A549 (cell line): ENCODE data around the gene ICAM3. TPM values are rescaled to one million over a fixed set of nuclear protein-coding genes. Genes with fewer than 3 reads are reported as not detected.

Experiments
- ATAC-seq, 2 experiments: fragments of 200-7000 bp in 1 of 2; fragments of >200 bp in 1 of 2; cut with Nextera tagmentation in 1 of 2; cut with Tn5 transposase in 1 of 2; 3 replicates each; pipeline versions ENCODE4 v1.8.0 to v1.9.1; 2018 to 2020; ENCODE audit warnings: mild to moderate bottlenecking in 1 of 2, moderate library complexity in 1 of 2
- CTCF ChIA-PET: fragments of 300-600 bp; sonication (Branson Sonifier 250); formaldehyde crosslinking; extraction: SDS; loops from one replicate; lab custom pipeline; 2021; ENCODE audit warnings: antibody characterized with exemption, inconsistent platforms; lab: Yijun Ruan, JAX
- POLR2A ChIA-PET: fragments of 350-600 bp; formaldehyde crosslinking; extraction: SDS; loops from one replicate; lab custom pipeline; 2021; ENCODE audit warnings: antibody characterized with exemption, inconsistent platforms; lab: Yijun Ruan, JAX
- DNase-seq, 2 experiments: peaks; one replicate each; pipeline versions ENCODE4 v3.0.0 to v3.0.0-alpha.2; 2011 to 2016; ENCODE audit warnings: low read depth in 1 of 2, low spot score in 1 of 2
- FAIRE-seq: peaks from 2 replicates; lab custom pipeline; 2011; peaks lifted over from hg19 to GRCh38; lab: Jason Lieb, UNC
- H3K27ac ChIP-seq, 2 experiments: fragments of >200 bp; sonication (Bioruptor Twin); formaldehyde crosslinking; 3 replicates each; pipeline ENCODE4 v1.5.1; 2016 to 2017
- H3K4me1 ChIP-seq: fragments of >200 bp; sonication (Bioruptor Twin); formaldehyde crosslinking; 3 replicates; pipeline ENCODE4 v1.6.1; 2016
- H3K4me2 ChIP-seq: fragments of >200 bp; sonication (Bioruptor Twin); formaldehyde crosslinking; 3 replicates; pipeline ENCODE4 v1.6.1; 2016
- H3K4me3 ChIP-seq: fragments of >200 bp; sonication (Bioruptor Twin); formaldehyde crosslinking; 3 replicates; pipeline ENCODE4 v1.5.1; 2016
- H3K9me3 ChIP-seq: fragments of >200 bp; sonication (Bioruptor Twin); formaldehyde crosslinking; 3 replicates; pipeline ENCODE4 v1.6.1; 2016
- BHLHE40 ChIP-seq: IDR thresholded peaks from 2 replicates; pipeline ENCODE4 v1.6.1; 2012; ENCODE audit warnings: low read depth, low read length, inconsistent platforms
- CBX2 ChIP-seq: fragments of 200-600 bp; sonication (generic); IDR thresholded peaks from 2 replicates; pipeline ENCODE4 v1.6.1; 2016; ENCODE audit warnings: low read depth, mild to moderate bottlenecking, borderline replicate concordance
- CHD2 ChIP-seq: fragments of 150-350 bp; IDR thresholded peaks from 2 replicates; pipeline ENCODE4 v1.6.1; 2014; ENCODE audit warnings: low read length; ENCODE audit not compliant: partially characterized antibody
- EHF ChIP-seq: fragments of 250-450 bp; sonication (Bioruptor Pico); IDR thresholded peaks from 2 replicates; pipeline ENCODE4 v1.5.0; 2020; ENCODE audit warnings: mild to moderate bottlenecking
- FOSB ChIP-seq: fragments of 250-450 bp; sonication (Bioruptor Pico); IDR thresholded peaks from 2 replicates; pipeline ENCODE4 v1.5.0; 2020; ENCODE audit warnings: mild to moderate bottlenecking, moderate library complexity
- FOSL2 ChIP-seq, 2 experiments: fragments of 450-650 bp in 1 of 2; fragments of >200 bp in 1 of 2; sonication (Bioruptor Twin) in 1 of 2; formaldehyde crosslinking; IDR thresholded peaks; 2 replicates each; pipeline versions ENCODE4 v1.5.0 to v1.6.1; 2016 to 2020; ENCODE audit warnings: mild to moderate bottlenecking in 1 of 2, moderate library complexity in 1 of 2
- HDAC2 ChIP-seq: fragments of 200-600 bp; sonication (generic); IDR thresholded peaks from 2 replicates; pipeline ENCODE4 v1.6.1; 2016
- HEYL ChIP-seq: fragments of 250-450 bp; sonication (Bioruptor Pico); IDR thresholded peaks from 2 replicates; pipeline ENCODE4 v1.8.0; 2021; ENCODE audit warnings: mild to moderate bottlenecking, moderate library complexity
- HOXB5 ChIP-seq: fragments of 250-450 bp; sonication (Bioruptor Pico); IDR thresholded peaks from 2 replicates; pipeline ENCODE4 v1.5.0; 2020; ENCODE audit warnings: mild to moderate bottlenecking, moderate library complexity
- JUN ChIP-seq, 2 experiments: fragments of >200 bp; sonication (Bioruptor Twin); formaldehyde crosslinking; IDR thresholded peaks; 2 replicates in 1 of 2; 3 replicates in 1 of 2; pipeline ENCODE4 v1.6.1; 2016 to 2017
- JUNB ChIP-seq: fragments of >200 bp; sonication (Bioruptor Twin); formaldehyde crosslinking; IDR thresholded peaks from 2 replicates; pipeline ENCODE4 v1.6.1; 2016
- RAD21 ChIP-seq, 2 experiments: fragments of >200 bp in 1 of 2; sonication (Bioruptor Twin) in 1 of 2; formaldehyde crosslinking in 1 of 2; IDR thresholded peaks in 1 of 2; conservative IDR thresholded peaks in 1 of 2; 2 replicates in 1 of 2; 3 replicates in 1 of 2; pipeline ENCODE4 v1.6.1; 2012 to 2018; ENCODE audit warnings: inconsistent platforms in 1 of 2
- RFX5 ChIP-seq: fragments of 450-650 bp; IDR thresholded peaks from 2 replicates; pipeline ENCODE4 v1.7.1; 2014; ENCODE audit warnings: antibody characterized with exemption, mild to moderate bottlenecking, moderate library complexity
- SMC3 ChIP-seq: fragments of >200 bp; sonication (Bioruptor Twin); formaldehyde crosslinking; IDR thresholded peaks from 3 replicates; pipeline ENCODE4 v1.6.1; 2018; ENCODE audit warnings: inconsistent platforms
- TFCP2L1 ChIP-seq: fragments of 250-450 bp; sonication (Bioruptor Pico); IDR thresholded peaks from 2 replicates; pipeline ENCODE4 v1.5.0; 2021; ENCODE audit warnings: mild to moderate bottlenecking
- WGBS: methylation state at CpG from one replicate; pipeline ENCODE4 v1.1.6; 2017; ENCODE audit errors: missing lambda C conversion rate; 5-methylcytosine and 5-hydroxymethylcytosine counted together
- polyA plus RNA-seq, 4 experiments: library from polyadenylated mRNA; depleted of rRNA in 3 of 4; stranded (reverse); fragments of >200 nt; fragmentation: RNase III in 1 of 4; extraction: RNeasy Plus Mini Kit Qiagen cat#74134 plus additional on column Dnase treatment in 1 of 4; gene quantifications; 2 replicates in 3 of 4; 3 replicates in 1 of 4; pipeline ENCODE4 v1.2.3, GENCODE V29; 2011 to 2017
- TF ChIP-seq, protein P1 (sequence below): fragments of 450-650 bp; IDR thresholded peaks from 2 replicates; pipeline ENCODE4 v1.6.1; 2014; ENCODE audit warnings: antibody characterized with exemption
- TF ChIP-seq, protein P2 (sequence below): fragments of 150-350 bp; IDR thresholded peaks from 2 replicates; pipeline ENCODE4 v1.6.1; 2014; ENCODE audit warnings: low read depth, mild to moderate bottlenecking, low read length
- TF ChIP-seq, protein P3 (sequence below): fragments of >200 bp; sonication (Bioruptor Twin); formaldehyde crosslinking; IDR thresholded peaks from 3 replicates; pipeline ENCODE4 v1.5.1; 2016
- TF ChIP-seq, protein P4 (sequence below): IDR thresholded peaks from 2 replicates; pipeline ENCODE4 v1.6.1; 2012
- TF ChIP-seq, protein P5 (sequence below): IDR thresholded peaks from 2 replicates; pipeline ENCODE4 v1.6.1; 2012; ENCODE audit warnings: low read depth, borderline replicate concordance
- TF ChIP-seq, protein P6 (sequence below): fragments of >200 bp; sonication (Bioruptor Twin); formaldehyde crosslinking; IDR thresholded peaks from 3 replicates; pipeline ENCODE4 v1.6.1; 2016
- TF ChIP-seq, protein P7 (sequence below): fragments of 200-600 bp; sonication (generic); IDR thresholded peaks from 2 replicates; pipeline ENCODE4 v1.6.1; 2016; ENCODE audit warnings: antibody characterized with exemption, mild to moderate bottlenecking, moderate library complexity

The ICAM3 gene
- polyA plus RNA-seq, 2 of the 4 experiments (the other 2 are of a cell fraction), result 4.7 to 7.3 TPM

DNA sequence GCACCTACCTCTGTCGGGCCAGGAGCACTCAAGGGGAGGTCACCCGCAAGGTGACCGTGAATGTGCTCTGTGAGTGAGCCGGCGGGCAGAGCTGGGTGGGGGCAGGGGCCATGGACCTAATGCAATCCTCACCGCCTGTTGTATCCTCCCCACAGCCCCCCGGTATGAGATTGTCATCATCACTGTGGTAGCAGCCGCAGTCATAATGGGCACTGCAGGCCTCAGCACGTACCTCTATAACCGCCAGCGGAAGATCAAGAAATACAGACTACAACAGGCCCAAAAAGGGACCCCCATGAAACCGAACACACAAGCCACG is 54.5 kb downstream of the ICAM3 start:
- H3K27ac ChIP-seq, result no peak overlapping the region
- 100% methylated on average over 6 of the region's 13 CpGs for WGBS
- ATAC-seq, result no peak
- no peaks in the 10 kb centered on the region for H3K9me3 ChIP-seq
- peaks cover 8% of the 10 kb centered on the region; the same call in 1 of the 3 replicates for H3K4me1 ChIP-seq
- no peak for TF ChIP-seq TFCP2L1 (CRISPR knock-in tag)
- TF ChIP-seq, protein P1, sequence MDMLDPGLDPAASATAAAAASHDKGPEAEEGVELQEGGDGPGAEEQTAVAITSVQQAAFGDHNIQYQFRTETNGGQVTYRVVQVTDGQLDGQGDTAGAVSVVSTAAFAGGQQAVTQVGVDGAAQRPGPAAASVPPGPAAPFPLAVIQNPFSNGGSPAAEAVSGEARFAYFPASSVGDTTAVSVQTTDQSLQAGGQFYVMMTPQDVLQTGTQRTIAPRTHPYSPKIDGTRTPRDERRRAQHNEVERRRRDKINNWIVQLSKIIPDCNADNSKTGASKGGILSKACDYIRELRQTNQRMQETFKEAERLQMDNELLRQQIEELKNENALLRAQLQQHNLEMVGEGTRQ, result no peak
- no peak for TF ChIP-seq HDAC2
- TF ChIP-seq JUN (IDR thresholded peaks at IDR 0.05), result no peak
- TF ChIP-seq, protein P2, sequence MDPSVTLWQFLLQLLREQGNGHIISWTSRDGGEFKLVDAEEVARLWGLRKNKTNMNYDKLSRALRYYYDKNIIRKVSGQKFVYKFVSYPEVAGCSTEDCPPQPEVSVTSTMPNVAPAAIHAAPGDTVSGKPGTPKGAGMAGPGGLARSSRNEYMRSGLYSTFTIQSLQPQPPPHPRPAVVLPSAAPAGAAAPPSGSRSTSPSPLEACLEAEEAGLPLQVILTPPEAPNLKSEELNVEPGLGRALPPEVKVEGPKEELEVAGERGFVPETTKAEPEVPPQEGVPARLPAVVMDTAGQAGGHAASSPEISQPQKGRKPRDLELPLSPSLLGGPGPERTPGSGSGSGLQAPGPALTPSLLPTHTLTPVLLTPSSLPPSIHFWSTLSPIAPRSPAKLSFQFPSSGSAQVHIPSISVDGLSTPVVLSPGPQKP, result no peak
- TF ChIP-seq HOXB5 (CRISPR knock-in tag), result no peak
- TF ChIP-seq, protein P3, sequence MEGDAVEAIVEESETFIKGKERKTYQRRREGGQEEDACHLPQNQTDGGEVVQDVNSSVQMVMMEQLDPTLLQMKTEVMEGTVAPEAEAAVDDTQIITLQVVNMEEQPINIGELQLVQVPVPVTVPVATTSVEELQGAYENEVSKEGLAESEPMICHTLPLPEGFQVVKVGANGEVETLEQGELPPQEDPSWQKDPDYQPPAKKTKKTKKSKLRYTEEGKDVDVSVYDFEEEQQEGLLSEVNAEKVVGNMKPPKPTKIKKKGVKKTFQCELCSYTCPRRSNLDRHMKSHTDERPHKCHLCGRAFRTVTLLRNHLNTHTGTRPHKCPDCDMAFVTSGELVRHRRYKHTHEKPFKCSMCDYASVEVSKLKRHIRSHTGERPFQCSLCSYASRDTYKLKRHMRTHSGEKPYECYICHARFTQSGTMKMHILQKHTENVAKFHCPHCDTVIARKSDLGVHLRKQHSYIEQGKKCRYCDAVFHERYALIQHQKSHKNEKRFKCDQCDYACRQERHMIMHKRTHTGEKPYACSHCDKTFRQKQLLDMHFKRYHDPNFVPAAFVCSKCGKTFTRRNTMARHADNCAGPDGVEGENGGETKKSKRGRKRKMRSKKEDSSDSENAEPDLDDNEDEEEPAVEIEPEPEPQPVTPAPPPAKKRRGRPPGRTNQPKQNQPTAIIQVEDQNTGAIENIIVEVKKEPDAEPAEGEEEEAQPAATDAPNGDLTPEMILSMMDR, result no peak
- TF ChIP-seq JUNB, result no peak
- no peak for TF ChIP-seq CHD2
- TF ChIP-seq, protein P4, sequence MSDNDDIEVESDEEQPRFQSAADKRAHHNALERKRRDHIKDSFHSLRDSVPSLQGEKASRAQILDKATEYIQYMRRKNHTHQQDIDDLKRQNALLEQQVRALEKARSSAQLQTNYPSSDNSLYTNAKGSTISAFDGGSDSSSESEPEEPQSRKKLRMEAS, result no peak
- TF ChIP-seq HEYL, result no peak
- no peak overlapping the region for H3K4me2 ChIP-seq
- DNase-seq, result no peak
- H3K4me3 ChIP-seq, result no peak overlapping the region
- POLR2A ChIA-PET, result no interaction called here
- CTCF ChIA-PET, result interaction anchor here (1.0 to 2.5 kb wide), 4 partner anchors 15 to 106 kb away, joined by 3 to 10 read pairs (median 4); no protein-coding TSS in a partner anchor
- FAIRE-seq, result no peak

DNA sequence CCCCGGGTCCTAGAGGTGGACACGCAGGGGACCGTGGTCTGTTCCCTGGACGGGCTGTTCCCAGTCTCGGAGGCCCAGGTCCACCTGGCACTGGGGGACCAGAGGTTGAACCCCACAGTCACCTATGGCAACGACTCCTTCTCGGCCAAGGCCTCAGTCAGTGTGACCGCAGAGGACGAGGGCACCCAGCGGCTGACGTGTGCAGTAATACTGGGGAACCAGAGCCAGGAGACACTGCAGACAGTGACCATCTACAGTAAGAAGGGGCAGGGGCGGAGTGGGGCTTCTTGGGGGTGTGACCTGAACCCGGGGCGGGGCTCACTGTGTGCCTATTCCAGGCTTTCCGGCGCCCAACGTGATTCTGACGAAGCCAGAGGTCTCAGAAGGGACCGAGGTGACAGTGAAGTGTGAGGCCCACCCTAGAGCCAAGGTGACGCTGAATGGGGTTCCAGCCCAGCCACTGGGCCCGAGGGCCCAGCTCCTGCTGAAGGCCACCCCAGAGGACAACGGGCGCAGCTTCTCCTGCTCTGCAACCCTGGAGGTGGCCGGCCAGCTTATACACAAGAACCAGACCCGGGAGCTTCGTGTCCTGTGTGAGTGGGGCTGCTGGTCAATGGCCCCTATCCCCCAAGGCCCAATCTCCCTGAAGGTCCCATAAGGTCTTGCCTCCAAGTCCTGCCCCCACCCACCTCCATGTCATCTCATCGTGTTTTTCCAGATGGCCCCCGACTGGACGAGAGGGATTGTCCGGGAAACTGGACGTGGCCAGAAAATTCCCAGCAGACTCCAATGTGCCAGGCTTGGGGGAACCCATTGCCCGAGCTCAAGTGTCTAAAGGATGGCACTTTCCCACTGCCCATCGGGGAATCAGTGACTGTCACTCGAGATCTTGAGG is 55.1 kb downstream of the ICAM3 start:
- Histone ChIP-seq H3K4me3 (no peak overlapping the region), H3K9me3 (no peaks in the 10 kb centered on the region), H3K4me1 (peaks cover 8% of the 10 kb centered on the region; the same call in 1 of the 3 replicates), H3K27ac (no peak overlapping the region), H3K4me2 (no peak overlapping the region)
- DNase-seq (no peak), ATAC-seq (no peak), FAIRE-seq (no peak)
- POLR2A ChIA-PET, result no interaction called here
- CTCF ChIA-PET, result interaction anchor here (1.0 to 4.5 kb wide), 4 partner anchors 14 to 134 kb away, joined by 3 to 15 read pairs (median 4); partner anchors contain the start of gene ICAM1
- TF ChIP-seq EHF (CRISPR knock-in tag) (no peak), RAD21 (conservative IDR thresholded peaks at IDR 0.05 in 1 of 2, IDR thresholded peaks at IDR 0.05 in 1 of 2) (no peak), JUN (IDR thresholded peaks at IDR 0.05) (no peak), JUNB (no peak), CHD2 (no peak), RFX5 (no peak), BHLHE40 (no peak), HEYL (no peak), FOSL2 (IDR thresholded peaks at IDR 0.05) (no peak), FOSL2 (CRISPR knock-in tag; IDR thresholded peaks at IDR 0.05) (no peak), FOSB (CRISPR knock-in tag) (no peak), SMC3 (no peak), CBX2 (no peak)
- TF ChIP-seq, protein P1, result no peak
- TF ChIP-seq, protein P5, sequence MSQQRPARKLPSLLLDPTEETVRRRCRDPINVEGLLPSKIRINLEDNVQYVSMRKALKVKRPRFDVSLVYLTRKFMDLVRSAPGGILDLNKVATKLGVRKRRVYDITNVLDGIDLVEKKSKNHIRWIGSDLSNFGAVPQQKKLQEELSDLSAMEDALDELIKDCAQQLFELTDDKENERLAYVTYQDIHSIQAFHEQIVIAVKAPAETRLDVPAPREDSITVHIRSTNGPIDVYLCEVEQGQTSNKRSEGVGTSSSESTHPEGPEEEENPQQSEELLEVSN, result no peak
- TF ChIP-seq, protein P6, sequence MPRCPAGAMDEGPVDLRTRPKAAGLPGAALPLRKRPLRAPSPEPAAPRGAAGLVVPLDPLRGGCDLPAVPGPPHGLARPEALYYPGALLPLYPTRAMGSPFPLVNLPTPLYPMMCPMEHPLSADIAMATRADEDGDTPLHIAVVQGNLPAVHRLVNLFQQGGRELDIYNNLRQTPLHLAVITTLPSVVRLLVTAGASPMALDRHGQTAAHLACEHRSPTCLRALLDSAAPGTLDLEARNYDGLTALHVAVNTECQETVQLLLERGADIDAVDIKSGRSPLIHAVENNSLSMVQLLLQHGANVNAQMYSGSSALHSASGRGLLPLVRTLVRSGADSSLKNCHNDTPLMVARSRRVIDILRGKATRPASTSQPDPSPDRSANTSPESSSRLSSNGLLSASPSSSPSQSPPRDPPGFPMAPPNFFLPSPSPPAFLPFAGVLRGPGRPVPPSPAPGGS, result no peak
- TF ChIP-seq, protein P7, sequence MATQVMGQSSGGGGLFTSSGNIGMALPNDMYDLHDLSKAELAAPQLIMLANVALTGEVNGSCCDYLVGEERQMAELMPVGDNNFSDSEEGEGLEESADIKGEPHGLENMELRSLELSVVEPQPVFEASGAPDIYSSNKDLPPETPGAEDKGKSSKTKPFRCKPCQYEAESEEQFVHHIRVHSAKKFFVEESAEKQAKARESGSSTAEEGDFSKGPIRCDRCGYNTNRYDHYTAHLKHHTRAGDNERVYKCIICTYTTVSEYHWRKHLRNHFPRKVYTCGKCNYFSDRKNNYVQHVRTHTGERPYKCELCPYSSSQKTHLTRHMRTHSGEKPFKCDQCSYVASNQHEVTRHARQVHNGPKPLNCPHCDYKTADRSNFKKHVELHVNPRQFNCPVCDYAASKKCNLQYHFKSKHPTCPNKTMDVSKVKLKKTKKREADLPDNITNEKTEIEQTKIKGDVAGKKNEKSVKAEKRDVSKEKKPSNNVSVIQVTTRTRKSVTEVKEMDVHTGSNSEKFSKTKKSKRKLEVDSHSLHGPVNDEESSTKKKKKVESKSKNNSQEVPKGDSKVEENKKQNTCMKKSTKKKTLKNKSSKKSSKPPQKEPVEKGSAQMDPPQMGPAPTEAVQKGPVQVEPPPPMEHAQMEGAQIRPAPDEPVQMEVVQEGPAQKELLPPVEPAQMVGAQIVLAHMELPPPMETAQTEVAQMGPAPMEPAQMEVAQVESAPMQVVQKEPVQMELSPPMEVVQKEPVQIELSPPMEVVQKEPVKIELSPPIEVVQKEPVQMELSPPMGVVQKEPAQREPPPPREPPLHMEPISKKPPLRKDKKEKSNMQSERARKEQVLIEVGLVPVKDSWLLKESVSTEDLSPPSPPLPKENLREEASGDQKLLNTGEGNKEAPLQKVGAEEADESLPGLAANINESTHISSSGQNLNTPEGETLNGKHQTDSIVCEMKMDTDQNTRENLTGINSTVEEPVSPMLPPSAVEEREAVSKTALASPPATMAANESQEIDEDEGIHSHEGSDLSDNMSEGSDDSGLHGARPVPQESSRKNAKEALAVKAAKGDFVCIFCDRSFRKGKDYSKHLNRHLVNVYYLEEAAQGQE, result no peak
- 91% methylated on average over 23 of the region's 34 CpGs for WGBS
